Cardiac muscle cell (in vitro differentiated cells and primary cell): Measurements from ENCODE around the gene NEDD4. TPM values are rescaled to one million over a fixed set of nuclear protein-coding genes. Genes with fewer than 3 reads are reported as not detected.
"Not testable (repeated sequence)": the region's sequence is repeated elsewhere in the genome, so short reads cannot be mapped to it uniquely, and the experiment has no call there.

Experiments used
- DNase-seq, 2 donors: peaks; one replicate each; pipeline versions ENCODE4 v3.0.0 to v3.0.0-alpha.2; 2010 to 2017; ENCODE audit warnings: low read depth in 1 of 2, low spot score in 1 of 2
- H3K27ac ChIP-seq: fragments of 200-600 bp; sonication (generic); 2 replicates; pipeline ENCODE4 v1.5.1; 2016
- H3K27me3 ChIP-seq: fragments of 200-600 bp; sonication (generic); 2 replicates; pipeline ENCODE4 v1.6.0; 2016; ENCODE audit warnings: control low read depth
- H3K36me3 ChIP-seq: fragments of 200-600 bp; sonication (generic); 2 replicates; pipeline ENCODE4 v1.5.1; 2016; ENCODE audit warnings: control low read depth
- H3K4me1 ChIP-seq: fragments of 200-600 bp; sonication (generic); 2 replicates; pipeline ENCODE4 v1.8.1; 2017; ENCODE audit warnings: low read depth, mild to moderate bottlenecking, mixed run types
- H3K4me3 ChIP-seq: fragments of 200-600 bp; sonication (generic); 2 replicates; pipeline ENCODE4 v1.5.1; 2016; ENCODE audit warnings: mild to moderate bottlenecking
- H3K9me3 ChIP-seq: fragments of 200-600 bp; sonication (generic); 2 replicates; pipeline ENCODE4 v1.5.1; 2017; ENCODE audit warnings: low read depth, mild to moderate bottlenecking, control low read depth
- polyA plus RNA-seq: library from polyadenylated mRNA; unstranded; fragments of >200 nt; fragmentation: Nextera tagmentation; extraction: Ambion mirVana; gene quantifications from 2 replicates; pipeline ENCODE4 v1.2.1, GENCODE V29; 2016
- total RNA-seq: library from RNA; depleted of rRNA; stranded (reverse); fragments of >200 nt; gene quantifications from 2 replicates; pipeline ENCODE4 v1.2.3, GENCODE V29; 2016
- TF ChIP-seq, protein P1 (sequence below): IDR thresholded peaks from 2 replicates; pipeline ENCODE4 v1.5.1; 2012; ENCODE audit warnings: low read depth, mild to moderate bottlenecking, low read length

The NEDD4 gene
- total and polyA plus RNA-seq, 2 experiments from 2014 or later: 3.9 to 7.5 TPM

- no peaks in the 10 kb centered on the region for H3K4me1 ChIP-seq
- H3K9me3 ChIP-seq: no peaks in the 10 kb centered on the region
- H3K4me3 ChIP-seq: no peak overlapping the region
- H3K27me3 ChIP-seq: no peaks in the 10 kb centered on the region
- TF ChIP-seq, protein P1, sequence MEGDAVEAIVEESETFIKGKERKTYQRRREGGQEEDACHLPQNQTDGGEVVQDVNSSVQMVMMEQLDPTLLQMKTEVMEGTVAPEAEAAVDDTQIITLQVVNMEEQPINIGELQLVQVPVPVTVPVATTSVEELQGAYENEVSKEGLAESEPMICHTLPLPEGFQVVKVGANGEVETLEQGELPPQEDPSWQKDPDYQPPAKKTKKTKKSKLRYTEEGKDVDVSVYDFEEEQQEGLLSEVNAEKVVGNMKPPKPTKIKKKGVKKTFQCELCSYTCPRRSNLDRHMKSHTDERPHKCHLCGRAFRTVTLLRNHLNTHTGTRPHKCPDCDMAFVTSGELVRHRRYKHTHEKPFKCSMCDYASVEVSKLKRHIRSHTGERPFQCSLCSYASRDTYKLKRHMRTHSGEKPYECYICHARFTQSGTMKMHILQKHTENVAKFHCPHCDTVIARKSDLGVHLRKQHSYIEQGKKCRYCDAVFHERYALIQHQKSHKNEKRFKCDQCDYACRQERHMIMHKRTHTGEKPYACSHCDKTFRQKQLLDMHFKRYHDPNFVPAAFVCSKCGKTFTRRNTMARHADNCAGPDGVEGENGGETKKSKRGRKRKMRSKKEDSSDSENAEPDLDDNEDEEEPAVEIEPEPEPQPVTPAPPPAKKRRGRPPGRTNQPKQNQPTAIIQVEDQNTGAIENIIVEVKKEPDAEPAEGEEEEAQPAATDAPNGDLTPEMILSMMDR: no peak
- peak in 1 of 2 donors; percentile 49 for DNase-seq
- H3K27ac ChIP-seq: no peak overlapping the region
- H3K36me3 ChIP-seq: no peaks in the 10 kb centered on the region
These were observed 114.2 kb downstream of the NEDD4 start for GRCh38 chr15:55879181-55879580.

DNA sequence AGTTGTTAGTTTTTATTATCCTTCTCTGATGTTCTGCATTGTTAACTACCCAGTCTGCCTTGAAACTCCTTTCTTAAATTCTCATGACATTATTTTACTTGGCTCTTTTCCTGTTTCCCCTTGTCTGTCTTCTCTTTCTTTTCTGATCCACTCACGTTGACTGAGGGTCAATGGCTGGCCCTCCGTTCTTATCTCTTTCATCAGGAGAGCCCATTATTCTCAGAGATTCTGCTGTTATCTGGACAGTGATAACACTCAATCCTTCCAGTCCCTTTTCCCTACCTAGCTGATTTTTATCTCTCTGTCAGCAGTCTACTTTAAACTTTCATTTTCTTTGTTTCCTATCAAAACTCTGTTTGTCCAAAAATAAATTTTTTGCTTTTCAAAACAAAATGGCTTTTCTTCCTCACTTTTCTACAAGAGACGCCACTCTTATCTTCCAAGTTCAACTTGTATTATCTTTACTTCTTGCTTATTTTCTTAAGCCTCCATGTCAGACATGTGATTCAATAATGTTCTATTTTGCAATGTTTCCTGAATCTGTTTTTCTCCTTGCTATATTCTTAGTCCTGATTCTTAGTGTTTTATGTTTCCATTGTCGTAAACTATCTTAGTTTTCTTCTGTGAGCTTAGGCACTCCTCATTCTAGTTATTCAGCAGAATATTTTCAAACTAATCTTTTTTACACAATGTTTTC lies 120.2 kb downstream of the NEDD4 start:
- peaks cover 2% of the 10 kb centered on the region for H3K4me1 ChIP-seq
- H3K27me3 ChIP-seq: no peaks in the 10 kb centered on the region
- peak in 1 of 2 donors; percentile 49 for DNase-seq
- H3K27ac ChIP-seq: no peak overlapping the region
- H3K36me3 ChIP-seq: no peaks in the 10 kb centered on the region
- no peak overlapping the region for H3K4me3 ChIP-seq
- TF ChIP-seq, protein P1: no peak
- H3K9me3 ChIP-seq: no peaks in the 10 kb centered on the region

- peaks cover 2% of the 10 kb centered on the region for H3K4me1 ChIP-seq
- no peaks in the 10 kb centered on the region for H3K9me3 ChIP-seq
- TF ChIP-seq, protein P1: no peak
- no peaks in the 10 kb centered on the region for H3K36me3 ChIP-seq
- no peak for DNase-seq
- H3K27me3 ChIP-seq: no peaks in the 10 kb centered on the region
- no peak overlapping the region for H3K4me3 ChIP-seq
- no peak overlapping the region for H3K27ac ChIP-seq
These were observed 120.9 kb downstream of the NEDD4 start for GRCh38 chr15:55872471-55872870.

GRCh38 chr15:55869660-55870059 lies 123.8 kb downstream of the NEDD4 start:
- Histone ChIP-seq H3K4me1 (peaks cover 2% of the 10 kb centered on the region), H3K9me3 (no peaks in the 10 kb centered on the region), H3K36me3 (no peaks in the 10 kb centered on the region), H3K4me3 (no peak overlapping the region), H3K27ac (no peak overlapping the region), H3K27me3 (no peaks in the 10 kb centered on the region)
- TF ChIP-seq, protein P1: no peak
- no peak for DNase-seq

GRCh38 chr15:55868707-55869106 lies 124.7 kb downstream of the NEDD4 start:
- DNase-seq: no peak
- Histone ChIP-seq H3K4me3 (no peak overlapping the region), H3K27me3 (no peaks in the 10 kb centered on the region), H3K9me3 (no peaks in the 10 kb centered on the region), H3K36me3 (no peaks in the 10 kb centered on the region), H3K27ac (no peak overlapping the region), H3K4me1 (peaks cover 2% of the 10 kb centered on the region)
- TF ChIP-seq, protein P1: no peak

- not testable (repeated sequence) for H3K36me3 ChIP-seq, DNase-seq, H3K27me3 ChIP-seq, H3K9me3 ChIP-seq, H3K27ac ChIP-seq, H3K4me1 ChIP-seq, H3K4me3 ChIP-seq
These were observed 125.1 kb downstream of the NEDD4 start for GRCh38 chr15:55868291-55868690.
